HUES64 (cell line): Measurements from ENCODE around the gene BYSL.

ENCODE experiments used
- H3K27ac ChIP-seq: 2 replicates; pipeline ENCODE4 v1.7.0; 2013; ENCODE audit warnings: low read depth, low read length, inconsistent platforms
- H3K27me3 ChIP-seq: 2 replicates; pipeline ENCODE4 v1.6.1; 2013; ENCODE audit warnings: mild to moderate bottlenecking, low read length; ENCODE audit not compliant: insufficient read depth
- H3K36me3 ChIP-seq: 2 replicates; pipeline ENCODE4 v1.6.1; 2013; ENCODE audit warnings: mild to moderate bottlenecking, low read length; ENCODE audit not compliant: insufficient read depth
- H3K4me1 ChIP-seq: 2 replicates; pipeline ENCODE4 v1.6.1; 2013; ENCODE audit warnings: mild to moderate bottlenecking, low read length, moderate library complexity; ENCODE audit not compliant: insufficient read depth
- H3K4me3 ChIP-seq: 2 replicates; pipeline ENCODE4 v1.5.1; 2013; ENCODE audit warnings: mild to moderate bottlenecking, low read length, moderate library complexity
- H3K9ac ChIP-seq: 2 replicates; pipeline ENCODE4 v1.6.1; 2013; ENCODE audit warnings: mild to moderate bottlenecking, low read depth, low read length
- H3K9me3 ChIP-seq: 2 replicates; pipeline ENCODE4 v1.6.1; 2013; ENCODE audit warnings: low read depth, low read length; ENCODE audit not compliant: insufficient read depth
- WGBS: fragments of 150-250, 120-280 bp; methylation state at CpG from one replicate; pipeline ENCODE4 v1.1.7; 2013; ENCODE audit warnings: missing lambda C conversion rate; 5-methylcytosine and 5-hydroxymethylcytosine counted together

Gene BYSL

GRCh38 chr6:41943456-41943855 is 22.2 kb downstream of the BYSL start:
- Histone ChIP-seq H3K4me1 (peaks cover 23% of the 10 kb centered on the region), H3K27me3 (peaks cover 9% of the 10 kb centered on the region; the same call in 1 of the 2 replicates), H3K9me3 (no peaks in the 10 kb centered on the region), H3K4me3 (no peak overlapping the region), H3K36me3 (no peaks in the 10 kb centered on the region), H3K9ac (no peak overlapping the region), H3K27ac (no peak overlapping the region)

GRCh38 chr6:41947581-41948220 is 26.4 kb downstream of the BYSL start:
- no peaks in the 10 kb centered on the region for H3K9me3 ChIP-seq
- 88% methylated on average over 10 of the region's 10 CpGs for WGBS
- H3K4me3 ChIP-seq = no peak overlapping the region
- H3K27ac ChIP-seq = no peak overlapping the region
- H3K36me3 ChIP-seq = no peaks in the 10 kb centered on the region
- H3K4me1 ChIP-seq = no peaks in the 10 kb centered on the region
- no peaks in the 10 kb centered on the region for H3K27me3 ChIP-seq
- no peak overlapping the region for H3K9ac ChIP-seq

GRCh38 chr6:41954668-41955067 is 33.4 kb downstream of the BYSL start:
- WGBS = 95% methylated on average over 2 of the region's 2 CpGs
- Histone ChIP-seq H3K4me3 (no peak overlapping the region), H3K9ac (no peak overlapping the region), H3K27ac (no peak overlapping the region), H3K9me3 (no peaks in the 10 kb centered on the region), H3K36me3 (no peaks in the 10 kb centered on the region), H3K4me1 (no peaks in the 10 kb centered on the region), H3K27me3 (no peaks in the 10 kb centered on the region)

- H3K36me3 ChIP-seq = no peaks in the 10 kb centered on the region
- no peaks in the 10 kb centered on the region for H3K9me3 ChIP-seq
- no peak overlapping the region for H3K4me3 ChIP-seq
- WGBS = 75% methylated on average over 1 of the region's 2 CpGs
- H3K4me1 ChIP-seq = no peaks in the 10 kb centered on the region
- no peaks in the 10 kb centered on the region for H3K27me3 ChIP-seq
- H3K27ac ChIP-seq = no peak overlapping the region
- H3K9ac ChIP-seq = no peak overlapping the region
Measured at GRCh38 chr6:41955412-41955811, 34.1 kb downstream of the BYSL start.

DNA sequence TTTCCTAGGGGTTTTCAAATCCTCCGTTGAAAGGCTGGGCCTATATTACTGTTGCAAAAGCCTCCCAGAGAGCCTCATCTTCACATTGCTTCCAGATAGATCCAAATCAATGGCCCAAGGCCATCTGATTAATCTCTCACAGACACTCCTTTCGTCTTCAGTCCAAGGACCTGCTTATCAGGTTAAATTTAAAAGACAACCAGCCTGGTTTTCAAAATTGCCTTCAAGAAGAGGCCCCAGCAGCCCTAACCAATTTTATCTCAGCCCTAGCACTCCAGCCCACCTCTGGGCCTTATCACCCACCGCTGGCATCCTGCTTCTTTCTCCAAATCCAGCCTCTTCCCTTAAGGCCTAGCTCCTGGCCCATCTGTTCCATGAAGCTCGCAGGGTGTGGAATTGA is 35.8 kb downstream of the BYSL start:
- Histone ChIP-seq H3K27ac (no peak overlapping the region), H3K27me3 (no peaks in the 10 kb centered on the region), H3K4me1 (no peaks in the 10 kb centered on the region), H3K9me3 (no peaks in the 10 kb centered on the region), H3K36me3 (no peaks in the 10 kb centered on the region), H3K4me3 (no peak overlapping the region), H3K9ac (no peak overlapping the region)
- WGBS = 81% methylated on average over 4 of the region's 4 CpGs

GRCh38 chr6:41958022-41958856 is 36.9 kb downstream of the BYSL start:
- Histone ChIP-seq H3K4me1 (no peaks in the 10 kb centered on the region), H3K27ac (no peak overlapping the region), H3K27me3 (no peaks in the 10 kb centered on the region), H3K36me3 (no peaks in the 10 kb centered on the region), H3K4me3 (no peak overlapping the region), H3K9ac (no peak overlapping the region), H3K9me3 (no peaks in the 10 kb centered on the region)
- WGBS = 97% methylated on average over 5 of the region's 6 CpGs

GRCh38 chr6:41960028-41960427 is 38.7 kb downstream of the BYSL start:
- H3K4me1 ChIP-seq = peaks cover 6% of the 10 kb centered on the region
- 97% methylated on average over 3 of the region's 4 CpGs for WGBS
- H3K9ac ChIP-seq = no peak overlapping the region
- no peak overlapping the region for H3K4me3 ChIP-seq
- H3K36me3 ChIP-seq = no peaks in the 10 kb centered on the region
- H3K27ac ChIP-seq = no peak overlapping the region
- no peaks in the 10 kb centered on the region for H3K27me3 ChIP-seq
- no peaks in the 10 kb centered on the region for H3K9me3 ChIP-seq

- Histone ChIP-seq H3K27ac (no peak overlapping the region), H3K9ac (no peak overlapping the region), H3K4me1 (peaks cover 31% of the 10 kb centered on the region), H3K36me3 (no peaks in the 10 kb centered on the region), H3K4me3 (no peak overlapping the region), H3K27me3 (no peaks in the 10 kb centered on the region), H3K9me3 (no peaks in the 10 kb centered on the region)
- WGBS = 66% methylated on average over 1 of the region's 1 CpG
Measured at GRCh38 chr6:41963371-41963770, 42.1 kb downstream of the BYSL start.

DNA sequence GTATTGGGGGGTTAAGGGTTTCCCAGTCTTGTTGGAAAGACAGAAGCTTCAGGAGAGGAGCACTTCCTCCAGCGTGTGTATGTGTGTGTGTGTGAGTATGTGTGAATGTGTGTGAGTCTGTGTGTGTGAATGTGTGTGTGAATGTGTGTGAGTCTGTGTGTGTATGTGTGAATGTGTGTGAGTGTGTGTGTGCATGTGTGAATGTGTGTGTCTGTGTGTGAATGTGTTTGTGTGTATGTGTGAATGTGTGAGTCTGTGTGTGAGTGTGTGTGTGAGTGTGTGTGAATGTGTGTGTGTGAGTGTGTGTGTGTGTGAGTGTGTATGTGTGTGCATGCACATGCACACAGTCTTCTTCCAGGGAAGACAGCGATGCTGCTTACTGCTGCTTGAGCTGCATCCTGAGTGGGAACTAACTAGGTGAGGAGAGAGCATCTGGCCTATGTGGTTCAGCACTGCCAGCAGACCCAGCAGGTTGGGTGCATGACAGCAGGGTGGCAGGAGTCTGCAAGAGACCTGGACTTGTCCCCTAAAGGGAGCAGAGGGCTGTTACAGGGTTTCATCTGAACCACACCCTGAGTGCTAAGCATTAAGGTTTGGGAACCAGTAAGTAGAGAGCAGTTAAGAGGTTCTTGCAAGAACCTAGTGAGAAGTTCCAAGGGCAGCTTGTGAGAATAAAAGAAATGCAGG is 43.0 kb downstream of the BYSL start:
- H3K36me3 ChIP-seq = no peaks in the 10 kb centered on the region

DNA sequence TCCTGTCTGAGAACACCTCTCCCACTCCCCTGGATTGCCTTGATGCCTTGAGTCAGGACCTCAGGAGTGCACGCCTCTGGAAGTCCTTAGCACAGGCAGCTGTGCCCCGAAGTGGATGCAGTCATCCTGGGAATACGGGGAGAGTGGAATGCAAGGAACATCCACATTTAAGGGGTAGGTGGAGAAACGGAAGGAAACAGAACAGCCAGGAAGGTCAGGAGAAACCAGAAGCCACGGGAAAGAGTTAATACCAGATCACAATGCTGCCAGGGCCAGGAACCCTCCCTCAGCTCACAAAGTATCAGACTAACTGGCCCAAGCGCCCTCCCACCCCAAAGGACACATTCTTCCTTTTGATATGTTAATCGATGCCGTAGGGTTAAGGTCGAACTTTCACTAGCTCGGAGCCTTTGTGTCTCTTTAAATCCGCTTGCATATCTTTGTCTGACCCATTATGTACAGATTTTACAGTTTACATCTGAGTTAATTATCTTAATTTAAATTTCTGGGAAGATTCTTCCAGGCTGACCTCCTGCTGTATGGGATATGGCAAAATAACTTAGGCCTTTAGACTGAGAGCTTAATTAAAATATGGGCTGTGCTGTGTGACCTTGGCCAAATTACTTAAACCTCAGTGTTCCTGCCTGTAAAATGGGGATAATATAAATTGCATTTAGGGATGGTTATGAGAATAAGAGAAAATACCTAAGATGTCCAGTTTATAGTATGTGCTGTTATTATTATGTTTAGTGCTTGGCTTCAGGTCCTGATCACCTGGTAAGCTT is 44.3 kb downstream of the BYSL start:
- Histone ChIP-seq H3K27ac (peak overlapping the region; percentile 86), H3K4me1 (peaks cover 31% of the 10 kb centered on the region), H3K9me3 (no peaks in the 10 kb centered on the region), H3K36me3 (no peaks in the 10 kb centered on the region), H3K27me3 (no peaks in the 10 kb centered on the region), H3K4me3 (peak overlapping the region; percentile 22), H3K9ac (peak overlapping the region; percentile 52)
- WGBS = 3% methylated on average over 10 of the region's 11 CpGs

More for the DNA sequence above, 43.0 kb downstream of the BYSL start:
- H3K27ac ChIP-seq = no peak overlapping the region; the same call in 1 of the 2 replicates
- no peaks in the 10 kb centered on the region for H3K27me3 ChIP-seq
- H3K4me3 ChIP-seq = no peak overlapping the region
- WGBS = 83% methylated on average over 2 of the region's 2 CpGs
- H3K9ac ChIP-seq = no peak overlapping the region
- H3K4me1 ChIP-seq = peaks cover 31% of the 10 kb centered on the region
- no peaks in the 10 kb centered on the region for H3K9me3 ChIP-seq
